Measurements from ENCODE around the gene DFFB. TPM values are rescaled to one million over a fixed set of nuclear protein-coding genes. Genes with fewer than 3 reads are reported as not detected.

The DFFB gene
- polyA plus RNA-seq, 1 donor from 2014 or later: 20.2 TPM

DNA sequence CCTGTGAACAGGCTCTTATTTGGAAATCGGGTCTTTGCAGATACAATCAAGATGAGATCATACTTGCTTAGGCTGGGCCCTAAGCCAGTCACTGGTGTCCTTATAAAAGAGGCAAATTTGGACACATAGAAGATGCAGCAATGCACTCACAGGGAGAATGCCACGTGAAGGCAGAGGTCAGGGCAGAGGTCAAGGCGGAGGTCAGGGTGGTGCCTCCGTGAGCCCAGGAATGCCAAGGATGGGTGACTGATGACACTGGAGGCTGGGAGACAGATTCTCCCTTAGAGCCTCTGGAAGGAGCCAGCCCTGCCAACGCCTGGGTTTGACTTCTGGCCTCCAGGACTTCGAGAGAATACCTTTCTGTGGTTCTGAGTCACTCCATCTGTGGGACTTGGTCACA is 65.6 kb downstream of the DFFB start:
- H3K4me2 ChIP-seq (ENCODE audit: low read length): no peak overlapping the region
- no peaks in the 10 kb centered on the region for H3K27me3 ChIP-seq (ENCODE audit: insufficient read depth, low read depth, low read length)
- no peaks in the 10 kb centered on the region for H3K9me3 ChIP-seq (ENCODE audit: low read length)
- H3K9me2 ChIP-seq (ENCODE audit: insufficient read depth, low read length): no peaks in the 10 kb centered on the region
- TF ChIP-seq EZH2 (IDR thresholded peaks at IDR 0.05; ENCODE audit: borderline replicate concordance, insufficient read depth, low read length, poor library complexity, severe bottlenecking) (no peak), POLR2AphosphoS5 (IDR thresholded peaks at IDR 0.05) (no peak), MXI1 (conservative IDR thresholded peaks at IDR 0.05; ENCODE audit: poor library complexity, severe bottlenecking) (no peak), TAF1 (IDR thresholded peaks at IDR 0.05; ENCODE audit: low read depth) (no peak), EP300 (conservative IDR thresholded peaks at IDR 0.05; ENCODE audit: poor library complexity, severe bottlenecking) (no peak), RAD21 (conservative IDR thresholded peaks at IDR 0.05) (no peak), SMC3 (conservative IDR thresholded peaks at IDR 0.05; ENCODE audit: poor library complexity) (no peak)
- TF ChIP-seq, protein P1, sequence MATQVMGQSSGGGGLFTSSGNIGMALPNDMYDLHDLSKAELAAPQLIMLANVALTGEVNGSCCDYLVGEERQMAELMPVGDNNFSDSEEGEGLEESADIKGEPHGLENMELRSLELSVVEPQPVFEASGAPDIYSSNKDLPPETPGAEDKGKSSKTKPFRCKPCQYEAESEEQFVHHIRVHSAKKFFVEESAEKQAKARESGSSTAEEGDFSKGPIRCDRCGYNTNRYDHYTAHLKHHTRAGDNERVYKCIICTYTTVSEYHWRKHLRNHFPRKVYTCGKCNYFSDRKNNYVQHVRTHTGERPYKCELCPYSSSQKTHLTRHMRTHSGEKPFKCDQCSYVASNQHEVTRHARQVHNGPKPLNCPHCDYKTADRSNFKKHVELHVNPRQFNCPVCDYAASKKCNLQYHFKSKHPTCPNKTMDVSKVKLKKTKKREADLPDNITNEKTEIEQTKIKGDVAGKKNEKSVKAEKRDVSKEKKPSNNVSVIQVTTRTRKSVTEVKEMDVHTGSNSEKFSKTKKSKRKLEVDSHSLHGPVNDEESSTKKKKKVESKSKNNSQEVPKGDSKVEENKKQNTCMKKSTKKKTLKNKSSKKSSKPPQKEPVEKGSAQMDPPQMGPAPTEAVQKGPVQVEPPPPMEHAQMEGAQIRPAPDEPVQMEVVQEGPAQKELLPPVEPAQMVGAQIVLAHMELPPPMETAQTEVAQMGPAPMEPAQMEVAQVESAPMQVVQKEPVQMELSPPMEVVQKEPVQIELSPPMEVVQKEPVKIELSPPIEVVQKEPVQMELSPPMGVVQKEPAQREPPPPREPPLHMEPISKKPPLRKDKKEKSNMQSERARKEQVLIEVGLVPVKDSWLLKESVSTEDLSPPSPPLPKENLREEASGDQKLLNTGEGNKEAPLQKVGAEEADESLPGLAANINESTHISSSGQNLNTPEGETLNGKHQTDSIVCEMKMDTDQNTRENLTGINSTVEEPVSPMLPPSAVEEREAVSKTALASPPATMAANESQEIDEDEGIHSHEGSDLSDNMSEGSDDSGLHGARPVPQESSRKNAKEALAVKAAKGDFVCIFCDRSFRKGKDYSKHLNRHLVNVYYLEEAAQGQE (IDR thresholded peaks at IDR 0.05; ENCODE audit: borderline replicate concordance): no peak
- TF ChIP-seq, protein P2, sequence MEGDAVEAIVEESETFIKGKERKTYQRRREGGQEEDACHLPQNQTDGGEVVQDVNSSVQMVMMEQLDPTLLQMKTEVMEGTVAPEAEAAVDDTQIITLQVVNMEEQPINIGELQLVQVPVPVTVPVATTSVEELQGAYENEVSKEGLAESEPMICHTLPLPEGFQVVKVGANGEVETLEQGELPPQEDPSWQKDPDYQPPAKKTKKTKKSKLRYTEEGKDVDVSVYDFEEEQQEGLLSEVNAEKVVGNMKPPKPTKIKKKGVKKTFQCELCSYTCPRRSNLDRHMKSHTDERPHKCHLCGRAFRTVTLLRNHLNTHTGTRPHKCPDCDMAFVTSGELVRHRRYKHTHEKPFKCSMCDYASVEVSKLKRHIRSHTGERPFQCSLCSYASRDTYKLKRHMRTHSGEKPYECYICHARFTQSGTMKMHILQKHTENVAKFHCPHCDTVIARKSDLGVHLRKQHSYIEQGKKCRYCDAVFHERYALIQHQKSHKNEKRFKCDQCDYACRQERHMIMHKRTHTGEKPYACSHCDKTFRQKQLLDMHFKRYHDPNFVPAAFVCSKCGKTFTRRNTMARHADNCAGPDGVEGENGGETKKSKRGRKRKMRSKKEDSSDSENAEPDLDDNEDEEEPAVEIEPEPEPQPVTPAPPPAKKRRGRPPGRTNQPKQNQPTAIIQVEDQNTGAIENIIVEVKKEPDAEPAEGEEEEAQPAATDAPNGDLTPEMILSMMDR (IDR thresholded peaks at IDR 0.05; ENCODE audit: poor library complexity, severe bottlenecking): no peak
- no peak overlapping the region for H3K9ac ChIP-seq (ENCODE audit: low read length)
- H3K4me3 ChIP-seq (ENCODE audit: low read length): no peak overlapping the region
- no peaks in the 10 kb centered on the region for H3K79me2 ChIP-seq (replicated peaks; ENCODE audit: insufficient read depth, low read length)
- H3F3A ChIP-seq (ENCODE audit: insufficient read depth, low read length, poor library complexity, severe bottlenecking): no peaks in the 10 kb centered on the region
- no peak overlapping the region for H3K27ac ChIP-seq (ENCODE audit: low read length)
- no peaks in the 10 kb centered on the region for H3K36me3 ChIP-seq (ENCODE audit: insufficient read depth, low read length)
- no peak overlapping the region for H2AFZ ChIP-seq (ENCODE audit: low read depth, low read length)
- H4K20me1 ChIP-seq (ENCODE audit: insufficient read depth): no peaks in the 10 kb centered on the region

DNA sequence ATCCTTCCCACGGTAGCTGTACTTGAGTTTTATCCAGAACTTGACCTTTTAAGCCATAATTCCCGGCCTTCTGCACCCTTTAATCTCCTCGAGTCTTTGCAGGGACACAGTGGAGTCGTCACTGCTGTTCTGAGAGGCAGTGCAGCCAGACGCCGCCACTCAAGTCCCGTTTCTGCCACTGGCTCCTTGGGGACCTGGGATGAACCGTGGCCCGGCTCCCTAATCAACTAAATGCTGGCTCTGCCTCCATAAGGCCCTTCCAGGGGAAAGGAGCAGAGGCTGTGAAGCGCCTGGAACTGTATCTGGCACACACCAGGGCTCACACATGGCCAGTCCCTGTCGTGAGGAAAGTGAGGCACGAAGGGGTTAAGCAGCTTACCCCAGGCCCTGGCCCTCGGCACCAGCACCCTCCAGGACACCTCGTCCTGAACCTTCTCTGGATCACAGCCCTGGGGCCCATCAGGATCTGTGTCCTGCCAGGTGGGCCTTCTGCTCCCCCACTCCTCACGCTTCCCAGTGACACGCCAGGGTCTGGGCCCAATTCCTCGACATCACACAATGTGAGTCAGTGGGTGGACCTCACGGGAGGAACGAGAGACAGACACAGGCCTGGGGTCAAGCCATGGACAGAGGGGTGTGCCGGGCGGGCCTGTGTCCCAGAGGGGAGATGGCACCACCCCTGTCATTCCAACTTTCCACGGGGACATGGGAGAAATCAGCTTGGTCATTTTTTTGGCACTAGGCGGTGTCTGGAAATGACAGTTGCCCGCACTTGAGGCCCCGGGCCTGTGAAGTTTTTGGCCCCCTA is 66.3 kb downstream of the DFFB start:
- H3K27me3 ChIP-seq (ENCODE audit: insufficient read depth, low read depth, low read length): no peaks in the 10 kb centered on the region
- no peak overlapping the region for H3K9ac ChIP-seq (ENCODE audit: low read length)
- H3K27ac ChIP-seq (ENCODE audit: low read length): no peak overlapping the region
- no peak overlapping the region for H3K4me3 ChIP-seq (ENCODE audit: low read length)
- no peaks in the 10 kb centered on the region for H3K79me2 ChIP-seq (replicated peaks; ENCODE audit: insufficient read depth, low read length)
- H3K36me3 ChIP-seq (ENCODE audit: insufficient read depth, low read length): no peaks in the 10 kb centered on the region
- no peak overlapping the region for H3K4me2 ChIP-seq (ENCODE audit: low read length)
- no peak overlapping the region for H2AFZ ChIP-seq (ENCODE audit: low read depth, low read length)
- TF ChIP-seq EZH2 (IDR thresholded peaks at IDR 0.05; ENCODE audit: borderline replicate concordance, insufficient read depth, low read length, poor library complexity, severe bottlenecking) (no peak), SMC3 (conservative IDR thresholded peaks at IDR 0.05; ENCODE audit: poor library complexity) (no peak), POLR2AphosphoS5 (IDR thresholded peaks at IDR 0.05) (no peak), RAD21 (conservative IDR thresholded peaks at IDR 0.05) (no peak), TAF1 (IDR thresholded peaks at IDR 0.05; ENCODE audit: low read depth) (no peak), MXI1 (conservative IDR thresholded peaks at IDR 0.05; ENCODE audit: poor library complexity, severe bottlenecking) (no peak), EP300 (conservative IDR thresholded peaks at IDR 0.05; ENCODE audit: poor library complexity, severe bottlenecking) (no peak)
- TF ChIP-seq, protein P2 (IDR thresholded peaks at IDR 0.05; ENCODE audit: poor library complexity, severe bottlenecking): no peak
- TF ChIP-seq, protein P1 (IDR thresholded peaks at IDR 0.05; ENCODE audit: borderline replicate concordance): no peak
- no peaks in the 10 kb centered on the region for H3F3A ChIP-seq (ENCODE audit: insufficient read depth, low read length, poor library complexity, severe bottlenecking)
- no peaks in the 10 kb centered on the region for H3K9me2 ChIP-seq (ENCODE audit: insufficient read depth, low read length)
- H3K9me3 ChIP-seq (ENCODE audit: low read length): no peaks in the 10 kb centered on the region
- no peaks in the 10 kb centered on the region for H4K20me1 ChIP-seq (ENCODE audit: insufficient read depth)

Data from neural cell (in vitro differentiated cells).